Measurements from ENCODE around the gene UBC.

GRCh38 chr12:124917135-124917840, 2.8 kb upstream of the UBC start:
- no peak for TF ChIP-seq CTCF (IDR thresholded peaks at IDR 0.05)
- TF ChIP-seq POLR2A (IDR thresholded peaks at IDR 0.05): peak; percentile 29

Data from breast epithelium (tissue), 3 donors.